Glomerular visceral epithelial cell (primary cell): Measurements from ENCODE around the gene GREM2.
A peak's percentile ranks its signal among the peaks of the same experiment; 100 is the strongest.

ENCODE experiments used
- DNase-seq: peaks from one replicate; pipeline ENCODE4 v3.0.0-alpha.2; 2016; ENCODE audit errors: extremely low spot score

GREM2 gene

GRCh38 chr1:240500647-240501046, 111.3 kb downstream of the GREM2 start:
- DNase-seq: no peak

GRCh38 chr1:240499012-240499411, 112.9 kb downstream of the GREM2 start:
- DNase-seq: peak; percentile 17

- no peak for DNase-seq
Measured at GRCh38 chr1:240498335-240498734, 113.6 kb downstream of the GREM2 start.

GRCh38 chr1:240497908-240498307, 114.0 kb downstream of the GREM2 start:
- no peak for DNase-seq

- peak; percentile 37 for DNase-seq
Measured at GRCh38 chr1:240496941-240497340, 115.0 kb downstream of the GREM2 start.

- DNase-seq: no peak
Measured at GRCh38 chr1:240496356-240496755, 115.6 kb downstream of the GREM2 start.

- no peak for DNase-seq
Measured at GRCh38 chr1:240495601-240496000, 116.4 kb downstream of the GREM2 start.

GRCh38 chr1:240492832-240493440, 119.0 kb downstream of the GREM2 start:
- no peak for DNase-seq

GRCh38 chr1:240491796-240492195, 120.2 kb downstream of the GREM2 start:
- DNase-seq: no peak

- peak; percentile 76 for DNase-seq
Measured at GRCh38 chr1:240491156-240491555, 120.8 kb downstream of the GREM2 start.

- no peak for DNase-seq
Measured at GRCh38 chr1:240487493-240487892, 124.5 kb downstream of the GREM2 start.

- peak; percentile 41 for DNase-seq
Measured at GRCh38 chr1:240486611-240487010, 125.3 kb downstream of the GREM2 start.

- no peak for DNase-seq
Measured at GRCh38 chr1:240484804-240485443, 127.0 kb downstream of the GREM2 start.

GRCh38 chr1:240478536-240478935, 133.4 kb downstream of the GREM2 start:
- no peak for DNase-seq

- no peak for DNase-seq
Measured at GRCh38 chr1:240475832-240476231, 136.1 kb downstream of the GREM2 start.

- DNase-seq: no peak
Measured at GRCh38 chr1:240474133-240474614, 137.8 kb downstream of the GREM2 start.

- no peak for DNase-seq
Measured at GRCh38 chr1:240468656-240469055, 143.3 kb downstream of the GREM2 start.

- DNase-seq: no peak
Measured at GRCh38 chr1:240467895-240468294, 144.1 kb downstream of the GREM2 start.

- DNase-seq: no peak
Measured at GRCh38 chr1:240466509-240466908, 145.4 kb downstream of the GREM2 start.

- peak; percentile 47 for DNase-seq
Measured at GRCh38 chr1:240465531-240465940, 146.4 kb downstream of the GREM2 start.

- no peak for DNase-seq
Measured at GRCh38 chr1:240464099-240464498, 147.9 kb downstream of the GREM2 start.

GRCh38 chr1:240462766-240463395, 149.1 kb downstream of the GREM2 start:
- DNase-seq: no peak

- DNase-seq: no peak
Measured at GRCh38 chr1:240462277-240462676, 149.7 kb downstream of the GREM2 start.
